Ishikawa (cell line): ENCODE data around the gene HELZ2.

ENCODE experiments used
- CEBPB ChIP-seq: IDR thresholded peaks from 2 replicates; pipeline ENCODE4 v1.6.1; 2012
- CREB1 ChIP-seq: IDR thresholded peaks from 2 replicates; pipeline ENCODE4 v1.6.1; 2012; ENCODE audit warnings: low read depth
- EGR1 ChIP-seq: IDR thresholded peaks from 2 replicates; pipeline ENCODE4 v1.6.1; 2012
- EP300 ChIP-seq: IDR thresholded peaks from 2 replicates; pipeline ENCODE4 v1.6.1; 2012; ENCODE audit warnings: borderline replicate concordance
- FOXM1 ChIP-seq: IDR thresholded peaks from 2 replicates; pipeline ENCODE4 v1.6.1; 2012; ENCODE audit warnings: low read depth, borderline replicate concordance
- MAX ChIP-seq: IDR thresholded peaks from 2 replicates; pipeline ENCODE4 v1.6.1; 2012
- NFIC ChIP-seq: IDR thresholded peaks from 2 replicates; pipeline ENCODE4 v1.6.1; 2012
- RAD21 ChIP-seq: IDR thresholded peaks from 2 replicates; pipeline ENCODE4 v1.6.1; 2012; ENCODE audit warnings: low read depth
- REST ChIP-seq: IDR thresholded peaks from 2 replicates; pipeline ENCODE4 v1.6.1; 2012; ENCODE audit warnings: low read depth, mild to moderate bottlenecking
- TAF1 ChIP-seq: IDR thresholded peaks from 2 replicates; pipeline ENCODE4 v1.6.1; 2012; ENCODE audit warnings: low read depth, mild to moderate bottlenecking
- TCF12 ChIP-seq: IDR thresholded peaks from 2 replicates; pipeline ENCODE4 v1.6.1; 2012; ENCODE audit warnings: low read depth
- TEAD4 ChIP-seq: IDR thresholded peaks from 2 replicates; pipeline ENCODE4 v1.6.1; 2012
- USF1 ChIP-seq: IDR thresholded peaks from 2 replicates; pipeline ENCODE4 v1.6.1; 2012
- YY1 ChIP-seq: IDR thresholded peaks from 2 replicates; pipeline ENCODE4 v1.6.1; 2012; ENCODE audit warnings: low read depth
- ZBTB7A ChIP-seq: IDR thresholded peaks from 2 replicates; pipeline ENCODE4 v1.6.1; 2012; ENCODE audit warnings: low read depth

Gene HELZ2

GRCh38 chr20:63560333-63560805 is 13.7 kb downstream of the HELZ2 start:
- TF ChIP-seq YY1 (no peak), TEAD4 (no peak), MAX (no peak), FOXM1 (no peak), EGR1 (no peak), EP300 (no peak), NFIC (no peak), ZBTB7A (no peak), CREB1 (no peak), RAD21 (no peak), REST (no peak), CEBPB (no peak), USF1 (no peak), TCF12 (no peak), TAF1 (no peak)

GRCh38 chr20:63558804-63559484 is 15.1 kb downstream of the HELZ2 start:
- TF ChIP-seq MAX (no peak), TCF12 (no peak), YY1 (no peak), RAD21 (no peak), TEAD4 (no peak), EP300 (no peak), CEBPB (no peak), USF1 (no peak), TAF1 (no peak), FOXM1 (no peak), EGR1 (no peak), ZBTB7A (no peak), NFIC (no peak), CREB1 (no peak)

GRCh38 chr20:63557481-63557891 is 16.6 kb downstream of the HELZ2 start:
- TF ChIP-seq USF1 (no peak), MAX (no peak), CEBPB (no peak), NFIC (no peak), EGR1 (no peak), ZBTB7A (no peak), TEAD4 (no peak), EP300 (no peak), RAD21 (no peak), FOXM1 (no peak), YY1 (no peak), TCF12 (no peak)

GRCh38 chr20:63556873-63557478 is 17.1 kb downstream of the HELZ2 start:
- TF ChIP-seq TCF12 (no peak), CREB1 (no peak), NFIC (no peak), TEAD4 (no peak), RAD21 (no peak), EGR1 (no peak), YY1 (no peak), CEBPB (no peak), REST (no peak), MAX (no peak), FOXM1 (no peak)
